ENCODE results near the gene SMCO4. TPM values are rescaled to one million over a fixed set of nuclear protein-coding genes. Genes with fewer than 3 reads are reported as not detected.

SMCO4 gene
- total RNA-seq, 1 experiment from 2014 or later = 14.1 TPM

DNA sequence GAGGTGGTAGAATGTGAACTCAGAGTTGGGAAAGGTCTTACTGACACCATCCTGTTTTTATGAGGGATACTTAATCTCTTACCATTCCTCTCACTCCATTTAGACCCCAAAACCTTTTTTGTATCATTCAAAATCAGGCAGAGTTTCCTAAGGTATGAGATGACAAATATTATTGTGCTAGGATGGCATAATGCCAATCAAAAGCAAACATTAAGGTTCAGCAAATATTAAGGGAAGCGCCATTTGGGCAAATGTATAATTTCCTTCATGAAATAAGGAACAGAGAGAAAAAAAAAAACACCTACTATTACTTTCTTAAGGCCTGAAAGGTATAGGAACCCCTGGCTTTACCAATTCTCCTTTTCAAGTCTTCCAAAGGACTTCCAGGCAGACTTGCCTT is 62.4 kb downstream of the SMCO4 start:
- Histone ChIP-seq H3K4me3 (ENCODE audit: low read depth in 2 of 2, low read length in 2 of 2) (no peak overlapping the region), H3K36me3 (ENCODE audit: control insufficient read depth, insufficient read depth, low read length) (no peaks in the 10 kb centered on the region), H3K4me1 (ENCODE audit: control insufficient read depth, insufficient read depth, low read length) (no peaks in the 10 kb centered on the region), H3K27ac (ENCODE audit: low read length) (no peak overlapping the region), H3K9me3 (ENCODE audit: control insufficient read depth, insufficient read depth, low read depth, low read length) (no peaks in the 10 kb centered on the region), H3K27me3 (ENCODE audit: control insufficient read depth, insufficient read depth, low read length) (no peaks in the 10 kb centered on the region)
- ATAC-seq = no peak
- CTCF ChIA-PET = no interaction called here
- intact Hi-C loops (cut with micrococcal nuclease; ENCODE audit: unreplicated experiment) (no loop called here), in situ Hi-C loops (cut with HindIII; ENCODE audit: low pct_unique_long_range_greater_than_20kb, low sequenced_read_pairs) (no loop called here)
- no peak for DNase-seq (ENCODE audit: low read depth, low spot score)
- no TSS peak for BruUV-seq (replicated peaks)
- POLR2A ChIA-PET = no interaction called here
- TF ChIP-seq, protein P1, sequence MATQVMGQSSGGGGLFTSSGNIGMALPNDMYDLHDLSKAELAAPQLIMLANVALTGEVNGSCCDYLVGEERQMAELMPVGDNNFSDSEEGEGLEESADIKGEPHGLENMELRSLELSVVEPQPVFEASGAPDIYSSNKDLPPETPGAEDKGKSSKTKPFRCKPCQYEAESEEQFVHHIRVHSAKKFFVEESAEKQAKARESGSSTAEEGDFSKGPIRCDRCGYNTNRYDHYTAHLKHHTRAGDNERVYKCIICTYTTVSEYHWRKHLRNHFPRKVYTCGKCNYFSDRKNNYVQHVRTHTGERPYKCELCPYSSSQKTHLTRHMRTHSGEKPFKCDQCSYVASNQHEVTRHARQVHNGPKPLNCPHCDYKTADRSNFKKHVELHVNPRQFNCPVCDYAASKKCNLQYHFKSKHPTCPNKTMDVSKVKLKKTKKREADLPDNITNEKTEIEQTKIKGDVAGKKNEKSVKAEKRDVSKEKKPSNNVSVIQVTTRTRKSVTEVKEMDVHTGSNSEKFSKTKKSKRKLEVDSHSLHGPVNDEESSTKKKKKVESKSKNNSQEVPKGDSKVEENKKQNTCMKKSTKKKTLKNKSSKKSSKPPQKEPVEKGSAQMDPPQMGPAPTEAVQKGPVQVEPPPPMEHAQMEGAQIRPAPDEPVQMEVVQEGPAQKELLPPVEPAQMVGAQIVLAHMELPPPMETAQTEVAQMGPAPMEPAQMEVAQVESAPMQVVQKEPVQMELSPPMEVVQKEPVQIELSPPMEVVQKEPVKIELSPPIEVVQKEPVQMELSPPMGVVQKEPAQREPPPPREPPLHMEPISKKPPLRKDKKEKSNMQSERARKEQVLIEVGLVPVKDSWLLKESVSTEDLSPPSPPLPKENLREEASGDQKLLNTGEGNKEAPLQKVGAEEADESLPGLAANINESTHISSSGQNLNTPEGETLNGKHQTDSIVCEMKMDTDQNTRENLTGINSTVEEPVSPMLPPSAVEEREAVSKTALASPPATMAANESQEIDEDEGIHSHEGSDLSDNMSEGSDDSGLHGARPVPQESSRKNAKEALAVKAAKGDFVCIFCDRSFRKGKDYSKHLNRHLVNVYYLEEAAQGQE (IDR thresholded peaks at IDR 0.05; ENCODE audit: insufficient read depth in 1 of 2, low read depth in 2 of 2, low read length in 1 of 2) = no peak
- no peak for TF ChIP-seq TCF7L2 (IDR thresholded peaks at IDR 0.05; ENCODE audit: low read depth, low read length)
- no peak for TF ChIP-seq POLR2AphosphoS5 (IDR thresholded peaks at IDR 0.05; ENCODE audit: low read depth, low read length)
- TF ChIP-seq SIN3A (IDR thresholded peaks at IDR 0.05; ENCODE audit: borderline replicate concordance, insufficient read depth, low read depth, low read length) = no peak
- TF ChIP-seq, protein P2, sequence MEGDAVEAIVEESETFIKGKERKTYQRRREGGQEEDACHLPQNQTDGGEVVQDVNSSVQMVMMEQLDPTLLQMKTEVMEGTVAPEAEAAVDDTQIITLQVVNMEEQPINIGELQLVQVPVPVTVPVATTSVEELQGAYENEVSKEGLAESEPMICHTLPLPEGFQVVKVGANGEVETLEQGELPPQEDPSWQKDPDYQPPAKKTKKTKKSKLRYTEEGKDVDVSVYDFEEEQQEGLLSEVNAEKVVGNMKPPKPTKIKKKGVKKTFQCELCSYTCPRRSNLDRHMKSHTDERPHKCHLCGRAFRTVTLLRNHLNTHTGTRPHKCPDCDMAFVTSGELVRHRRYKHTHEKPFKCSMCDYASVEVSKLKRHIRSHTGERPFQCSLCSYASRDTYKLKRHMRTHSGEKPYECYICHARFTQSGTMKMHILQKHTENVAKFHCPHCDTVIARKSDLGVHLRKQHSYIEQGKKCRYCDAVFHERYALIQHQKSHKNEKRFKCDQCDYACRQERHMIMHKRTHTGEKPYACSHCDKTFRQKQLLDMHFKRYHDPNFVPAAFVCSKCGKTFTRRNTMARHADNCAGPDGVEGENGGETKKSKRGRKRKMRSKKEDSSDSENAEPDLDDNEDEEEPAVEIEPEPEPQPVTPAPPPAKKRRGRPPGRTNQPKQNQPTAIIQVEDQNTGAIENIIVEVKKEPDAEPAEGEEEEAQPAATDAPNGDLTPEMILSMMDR (IDR thresholded peaks at IDR 0.05) = no peak

DNA sequence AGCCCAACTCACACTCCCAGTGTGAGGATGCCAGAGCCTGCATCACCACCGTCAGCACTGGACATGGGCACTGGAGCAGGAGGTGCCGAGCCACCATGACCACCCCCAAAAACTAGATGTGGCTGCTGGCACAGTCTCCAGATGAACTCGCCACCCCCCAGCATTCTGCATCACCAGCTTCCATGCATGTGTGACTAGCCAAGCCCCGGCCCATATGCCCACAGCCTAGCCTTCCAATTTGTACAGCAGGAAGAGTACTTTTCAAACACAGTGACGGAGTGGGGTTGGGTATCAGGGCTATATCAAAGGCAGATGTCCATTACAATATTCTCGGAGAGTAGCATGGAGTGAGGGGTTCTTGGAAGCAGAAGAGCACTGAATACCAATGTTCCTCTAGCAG is 62.9 kb downstream of the SMCO4 start:
- ChIA-PET POLR2A (no interaction called here), CTCF (no interaction called here)
- no peaks in the 10 kb centered on the region for H3K36me3 ChIP-seq (ENCODE audit: control insufficient read depth, insufficient read depth, low read length)
- no peaks in the 10 kb centered on the region for H3K4me1 ChIP-seq (ENCODE audit: control insufficient read depth, insufficient read depth, low read length)
- no peak for ATAC-seq
- no TSS peak for BruUV-seq (replicated peaks)
- no peaks in the 10 kb centered on the region for H3K9me3 ChIP-seq (ENCODE audit: control insufficient read depth, insufficient read depth, low read depth, low read length)
- H3K27me3 ChIP-seq (ENCODE audit: control insufficient read depth, insufficient read depth, low read length) = no peaks in the 10 kb centered on the region
- no peak overlapping the region for H3K4me3 ChIP-seq (ENCODE audit: low read depth in 2 of 2, low read length in 2 of 2)
- TF ChIP-seq, protein P2 (IDR thresholded peaks at IDR 0.05) = no peak
- TF ChIP-seq POLR2AphosphoS5 (IDR thresholded peaks at IDR 0.05; ENCODE audit: low read depth, low read length) (no peak), SIN3A (IDR thresholded peaks at IDR 0.05; ENCODE audit: borderline replicate concordance, insufficient read depth, low read depth, low read length) (no peak), TCF7L2 (IDR thresholded peaks at IDR 0.05; ENCODE audit: low read depth, low read length) (no peak)
- TF ChIP-seq, protein P1 (IDR thresholded peaks at IDR 0.05; ENCODE audit: insufficient read depth in 1 of 2, low read depth in 2 of 2, low read length in 1 of 2) = no peak
- no peak for DNase-seq (ENCODE audit: low read depth, low spot score)
- H3K27ac ChIP-seq (ENCODE audit: low read length) = no peak overlapping the region
- in situ Hi-C loops (cut with HindIII; ENCODE audit: low pct_unique_long_range_greater_than_20kb, low sequenced_read_pairs) (no loop called here), intact Hi-C loops (cut with micrococcal nuclease; ENCODE audit: unreplicated experiment) (no loop called here)

Data from Panc1 (cell line).